Stromal cell of bone marrow (primary cell): ENCODE measurements around the gene HOXA7.

ENCODE experiments used
- DNase-seq: peaks from one replicate; pipeline ENCODE4 v3.0.0-alpha.2; 2012; ENCODE audit warnings: low read depth

The HOXA7 gene

DNA sequence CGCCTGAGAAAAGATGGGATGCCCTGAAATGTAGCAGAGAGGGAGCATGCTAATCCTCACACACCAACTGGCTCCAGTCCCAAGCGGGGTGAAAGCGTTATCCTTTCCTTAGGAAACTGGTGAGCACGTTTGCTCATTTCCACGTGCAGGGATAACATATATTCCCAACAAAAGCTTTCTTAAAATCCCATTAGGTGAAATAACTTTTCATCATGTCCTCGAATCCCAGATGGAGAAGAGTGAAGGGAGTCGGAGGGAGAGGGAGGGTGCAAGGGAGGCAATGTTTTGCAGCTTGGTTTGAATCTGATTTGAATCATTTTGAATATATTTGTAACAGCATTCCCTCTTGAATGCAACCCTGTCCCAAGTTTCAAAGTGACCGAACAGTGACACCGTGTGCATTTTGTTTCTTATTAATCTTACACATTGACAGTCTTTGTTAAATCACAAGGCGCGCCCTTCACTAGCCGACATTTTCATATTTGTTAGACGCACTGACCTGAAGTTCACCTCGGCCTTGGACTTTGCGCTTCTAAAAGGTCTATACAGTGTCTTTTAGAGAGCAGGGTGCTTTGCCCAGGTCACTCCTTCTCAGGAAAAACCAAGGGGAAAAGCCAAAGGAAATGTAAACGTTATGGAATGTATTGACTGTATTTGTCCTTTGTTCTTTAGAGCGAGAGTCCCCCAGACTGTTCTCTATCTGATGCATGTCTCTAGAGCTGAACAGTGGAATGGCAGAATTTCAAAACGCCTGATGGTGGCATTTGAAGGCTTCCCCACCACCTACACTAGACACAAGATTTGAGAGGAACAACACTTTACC, 22.9 kb downstream of the HOXA7 start:
- no peak for DNase-seq

GRCh38 chr7:27132978-27133377, 23.5 kb downstream of the HOXA7 start:
- DNase-seq = no peak

GRCh38 chr7:27132214-27132613, 24.3 kb downstream of the HOXA7 start:
- DNase-seq = no peak

GRCh38 chr7:27131390-27131819, 25.1 kb downstream of the HOXA7 start:
- no peak for DNase-seq

- DNase-seq = peak; percentile 79
Measured at GRCh38 chr7:27130540-27131389, 25.7 kb downstream of the HOXA7 start, which contains the start of gene HOXA4. HOXA4 (minus strand) TSS chr7:27130757; CDS start chr7:27130733, 24 bp downstream.

- DNase-seq = no peak
Measured at GRCh38 chr7:27129729-27130539, 26.5 kb downstream of the HOXA7 start.

- DNase-seq = no peak
Measured at GRCh38 chr7:27128776-27129728, 27.4 kb downstream of the HOXA7 start.

DNA sequence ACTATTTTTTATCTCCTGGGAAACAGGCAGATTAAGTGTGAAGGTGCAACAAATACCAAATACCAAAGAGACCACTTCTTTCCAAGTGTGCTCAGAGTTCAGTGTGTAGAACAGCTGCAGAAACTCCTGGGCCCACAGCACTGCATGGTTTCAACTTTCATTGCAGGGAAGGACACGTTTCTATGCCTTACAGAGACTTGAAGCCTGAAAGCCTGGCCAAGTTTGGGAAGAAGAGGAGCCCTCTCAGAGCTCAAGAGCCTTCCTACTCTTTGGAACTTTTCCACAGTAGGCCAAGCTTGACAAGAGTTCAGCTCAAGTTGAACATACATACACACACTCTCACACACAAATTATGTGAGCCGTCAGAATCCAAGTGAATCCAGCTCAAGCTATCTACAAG, 28.4 kb downstream of the HOXA7 start:
- DNase-seq = no peak

- no peak for DNase-seq
Measured at GRCh38 chr7:27126596-27127327, 29.7 kb downstream of the HOXA7 start.

DNA sequence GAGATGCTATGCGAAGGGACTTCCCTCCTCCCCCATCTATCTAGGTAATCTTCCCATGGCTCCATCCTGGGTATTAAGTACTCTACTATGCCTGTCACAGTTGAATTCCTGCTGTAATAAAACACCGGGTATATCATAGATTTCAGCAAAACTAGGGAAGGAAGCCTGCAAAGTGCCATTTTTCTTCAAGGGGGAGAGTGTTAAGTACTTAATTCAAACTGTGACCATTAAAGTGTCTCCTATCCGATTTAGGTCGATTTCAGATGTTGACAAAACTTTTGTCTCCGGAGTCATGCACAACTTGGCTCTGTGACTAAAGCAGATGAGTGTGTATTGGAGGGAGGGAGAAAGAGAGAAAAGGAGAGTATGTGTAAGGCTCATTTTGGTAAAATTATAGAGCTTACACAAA, 30.5 kb downstream of the HOXA7 start:
- no peak for DNase-seq

- DNase-seq = no peak
Measured at GRCh38 chr7:27124902-27125689, 31.4 kb downstream of the HOXA7 start.

GRCh38 chr7:27124096-27124901, 32.2 kb downstream of the HOXA7 start:
- peak; percentile 59 for DNase-seq

DNA sequence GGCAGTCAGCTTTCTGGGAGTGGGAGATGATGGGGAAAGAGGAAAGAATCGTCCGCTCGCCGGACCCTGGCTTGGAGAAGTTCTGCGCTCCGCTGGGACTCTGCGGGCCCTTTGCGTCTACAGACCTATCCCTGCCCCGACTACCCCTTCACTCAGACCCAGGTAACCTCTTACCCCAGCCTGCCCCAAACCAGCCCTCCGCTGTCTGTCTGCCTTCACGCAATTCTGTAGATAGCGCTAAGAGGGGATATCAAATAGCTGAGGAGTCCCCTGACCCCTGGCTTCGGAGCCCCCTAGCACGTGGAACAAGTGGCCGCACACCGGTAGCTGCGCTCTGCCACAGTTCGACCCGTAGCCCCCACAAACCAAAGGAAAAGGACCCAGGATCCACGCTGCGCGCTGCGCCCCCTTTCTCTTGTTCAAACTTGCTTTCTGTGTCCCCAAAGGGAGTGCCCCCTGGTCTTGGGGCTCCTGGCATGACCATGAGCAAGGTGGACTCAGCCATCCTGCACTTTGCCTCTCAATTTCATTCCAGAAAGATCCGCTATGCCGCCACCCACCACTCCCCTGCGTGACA, 32.9 kb downstream of the HOXA7 start:
- no peak for DNase-seq

GRCh38 chr7:27123007-27123476, 33.4 kb downstream of the HOXA7 start:
- no peak for DNase-seq

DNA sequence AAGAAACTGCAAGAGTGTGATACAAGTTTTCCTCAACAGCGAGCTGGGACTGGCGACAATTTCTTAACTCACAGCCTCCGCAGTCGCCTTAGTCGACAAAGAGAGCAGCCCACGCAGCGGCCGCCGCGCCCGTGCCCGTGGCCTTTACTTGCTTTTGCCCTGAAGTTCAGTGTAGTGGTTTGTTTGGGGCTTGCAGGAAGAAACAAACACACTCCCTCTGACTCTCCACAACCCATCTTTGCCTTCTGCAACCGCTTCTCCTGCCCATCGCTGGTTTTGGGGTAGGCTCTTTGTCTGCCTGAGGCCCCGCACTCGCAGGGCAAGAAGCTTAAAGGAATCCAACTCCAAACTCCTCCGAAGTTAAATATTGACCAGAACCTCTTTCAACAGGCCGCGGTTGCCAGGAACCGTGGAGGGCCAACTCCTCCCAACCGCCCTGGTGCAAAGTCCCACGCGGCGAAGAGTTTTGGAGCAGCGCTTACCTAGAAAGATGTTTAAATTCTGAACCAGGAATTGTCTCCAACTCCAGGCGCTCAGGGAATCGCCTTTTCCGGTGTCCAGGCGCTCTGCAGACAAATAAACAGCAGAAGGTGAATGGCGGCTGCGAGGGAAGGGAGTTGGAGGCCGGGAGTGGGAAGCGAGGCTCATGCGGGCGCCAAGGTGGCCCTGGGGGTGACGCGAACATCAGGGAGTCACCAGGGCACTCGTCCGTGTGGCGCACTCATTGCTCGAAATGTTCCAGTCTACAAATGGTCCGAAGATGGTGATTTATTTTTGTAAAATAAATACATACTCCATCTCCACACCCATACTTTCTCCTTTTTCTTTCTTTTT, 34.2 kb downstream of the HOXA7 start:
- no peak for DNase-seq

DNA sequence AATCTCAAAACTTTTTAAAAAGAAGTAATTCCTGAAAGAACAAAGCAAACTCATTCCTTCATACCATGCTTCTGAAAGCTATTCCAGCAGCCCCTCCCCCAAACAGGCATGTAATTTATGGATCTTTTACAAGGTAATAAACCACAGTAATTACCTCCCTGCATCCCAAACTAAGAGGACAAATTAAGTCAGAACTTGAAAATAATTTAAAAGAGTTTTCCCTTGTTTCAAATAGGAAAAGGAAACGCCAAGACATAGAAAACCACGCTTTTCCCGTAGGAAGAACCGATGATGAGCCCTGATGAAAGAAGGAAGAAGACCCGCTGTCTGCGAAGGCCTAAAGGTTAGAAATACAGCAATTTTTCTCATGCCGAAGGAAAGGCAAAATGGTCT, 34.8 kb downstream of the HOXA7 start:
- no peak for DNase-seq

DNA sequence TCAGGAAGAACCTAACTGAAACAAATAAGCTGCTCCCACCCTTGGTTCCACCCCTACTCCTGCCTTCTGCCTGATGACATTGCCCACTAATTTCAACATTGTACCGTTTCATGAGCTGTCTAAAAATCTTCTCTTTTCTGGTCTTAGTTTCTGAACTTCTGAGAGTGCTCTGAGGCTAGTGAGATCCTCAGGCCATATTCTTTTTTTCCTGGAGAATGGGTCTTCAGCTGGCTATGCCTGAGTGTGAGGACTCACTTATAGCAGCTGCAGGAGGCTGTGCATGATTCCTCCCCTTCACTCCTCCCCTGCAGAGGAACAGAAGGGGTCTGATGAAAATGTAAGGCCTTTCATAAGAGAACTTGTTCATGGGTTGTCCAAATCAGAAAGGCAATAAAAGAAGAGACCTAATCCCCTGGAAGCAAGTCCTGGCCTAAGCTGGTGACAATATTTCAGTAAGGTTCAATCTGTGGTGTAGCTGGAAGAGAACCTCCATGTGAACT, 37.0 kb downstream of the HOXA7 start:
- no peak for DNase-seq
